ENCODE measurements around the gene CIPC. TPM values are rescaled to one million over a fixed set of nuclear protein-coding genes. Genes with fewer than 3 reads are reported as not detected.

Gene CIPC
- total and polyA plus RNA-seq, 2 of the 13 experiments (the other 11 are each of a cell fraction or from before 2014, with no cell fraction given), result 7.6 to 13.9 TPM

- TF ChIP-seq PAXIP1 (CRISPR knock-in tag; conservative IDR thresholded peaks at IDR 0.05) (no peak), ZNF670 (CRISPR knock-in tag; IDR thresholded peaks at IDR 0.05; ENCODE audit: borderline replicate concordance) (no peak), CEBPG (CRISPR knock-in tag; IDR thresholded peaks at IDR 0.05) (no peak), SMC3 (IDR thresholded peaks at IDR 0.05; ENCODE audit: low read length) (peak; percentile 79), PHF5A (CRISPR knock-in tag; IDR thresholded peaks at IDR 0.05; ENCODE audit: low read depth, unreplicated experiment) (no peak), ARNT2 (CRISPR knock-in tag; IDR thresholded peaks at IDR 0.05; ENCODE audit: low read depth) (no peak), ERF (CRISPR knock-in tag; IDR thresholded peaks at IDR 0.05) (no peak), ELK4 (CRISPR knock-in tag; IDR thresholded peaks at IDR 0.05; ENCODE audit: borderline replicate concordance) (no peak), ZNF83 (CRISPR knock-in tag; IDR thresholded peaks at IDR 0.05; ENCODE audit: borderline replicate concordance) (no peak), ZNF644 (CRISPR knock-in tag; IDR thresholded peaks at IDR 0.05; ENCODE audit: low read depth) (peak; percentile 66; the same call in 1 of the 2 replicates), HNRNPL (IDR thresholded peaks at IDR 0.05; ENCODE audit: low read depth, low read length) (no peak), PAX8 (CRISPR knock-in tag; IDR thresholded peaks at IDR 0.05; ENCODE audit: borderline replicate concordance) (no peak), ZFY (CRISPR knock-in tag; IDR thresholded peaks at IDR 0.05) (no peak), KDM1A (CRISPR knock-in tag; IDR thresholded peaks at IDR 0.05) (no peak), ZNF362 (CRISPR knock-in tag; IDR thresholded peaks at IDR 0.05; ENCODE audit: borderline replicate concordance) (peak; percentile 54; the same call in 1 of the 2 replicates), ZBTB46 (CRISPR knock-in tag; IDR thresholded peaks at IDR 0.05; ENCODE audit: borderline replicate concordance) (no peak), AHR (CRISPR knock-in tag; IDR thresholded peaks at IDR 0.05) (no peak), STAG1 (CRISPR knock-in tag; IDR thresholded peaks at IDR 0.05) (peak; percentile 85), FOXJ3 (CRISPR knock-in tag; IDR thresholded peaks at IDR 0.05; ENCODE audit: borderline replicate concordance) (no peak), GPBP1L1 (CRISPR knock-in tag; IDR thresholded peaks at IDR 0.05) (no peak), ZFP1 (CRISPR knock-in tag; IDR thresholded peaks at IDR 0.05) (no peak), ZNF333 (CRISPR knock-in tag; IDR thresholded peaks at IDR 0.05; ENCODE audit: borderline replicate concordance) (no peak), ZNF703 (CRISPR knock-in tag; IDR thresholded peaks at IDR 0.05; ENCODE audit: borderline replicate concordance) (no peak)
Measured at GRCh38 chr14:77094672-77095284, 3.3 kb upstream of the CIPC start (continued).
